Mesothelial cell of epicardium (in vitro differentiated cells): ENCODE data around the gene SLC46A1. TPM values are rescaled to one million over a fixed set of nuclear protein-coding genes. Genes with fewer than 3 reads are reported as not detected.

Experiments used
- DNase-seq, 2 experiments: peaks; one replicate each; pipeline ENCODE4 v3.0.0; 2021; ENCODE audit warnings: low spot score in 2 of 2; ENCODE audit not compliant: unreplicated experiment in 2 of 2
- H3K27ac Mint-ChIP-seq: 2 replicates; pipeline ENCODE4 v1.8.0; 2021; ENCODE audit warnings: mixed read lengths
- H3K27me3 Mint-ChIP-seq: 2 replicates; pipeline ENCODE4 v1.8.0; 2021; ENCODE audit warnings: low read depth, mixed read lengths
- H3K36me3 Mint-ChIP-seq: 2 replicates; pipeline ENCODE4 v1.8.0; 2021; ENCODE audit warnings: mixed read lengths
- H3K4me1 Mint-ChIP-seq: 2 replicates; pipeline ENCODE4 v1.8.0; 2021; ENCODE audit warnings: mixed read lengths
- H3K4me3 Mint-ChIP-seq: 2 replicates; pipeline ENCODE4 v1.8.0; 2021; ENCODE audit warnings: mild to moderate bottlenecking, moderate library complexity, mixed read lengths
- H3K9me3 Mint-ChIP-seq: 2 replicates; pipeline ENCODE4 v1.8.0; 2021; ENCODE audit warnings: mixed read lengths
- CTCF ChIP-seq: fragments of 200-600 bp; sonication (generic); IDR thresholded peaks from one replicate; pipeline ENCODE4 v1.5.0; 2021; ENCODE audit warnings: antibody characterized with exemption; ENCODE audit not compliant: unreplicated experiment
- total RNA-seq: library from RNA; stranded (reverse); gene quantifications from 3 replicates; pipeline ENCODE4 v1.2.1, GENCODE V29; 2021

SLC46A1 gene
- total RNA-seq, 1 donor from 2014 or later = 13.3 TPM

GRCh38 chr17:28379814-28380801 lies 25.9 kb downstream of the SLC46A1 start:
- H3K4me3 Mint-ChIP-seq = no peak overlapping the region
- no peak for DNase-seq
- H3K9me3 Mint-ChIP-seq = no peaks in the 10 kb centered on the region
- peaks cover 4% of the 10 kb centered on the region for H3K36me3 Mint-ChIP-seq
- TF ChIP-seq CTCF = no peak
- peaks cover 9% of the 10 kb centered on the region for H3K4me1 Mint-ChIP-seq
- peaks cover 65% of the 10 kb centered on the region for H3K27me3 Mint-ChIP-seq
- no peak overlapping the region for H3K27ac Mint-ChIP-seq

GRCh38 chr17:28372945-28373274 lies 33.1 kb downstream of the SLC46A1 start:
- Mint-ChIP-seq H3K27me3 (peaks cover 30% of the 10 kb centered on the region), H3K4me1 (peaks cover 13% of the 10 kb centered on the region), H3K4me3 (peak overlapping the region; percentile 57), H3K9me3 (no peaks in the 10 kb centered on the region), H3K36me3 (no peaks in the 10 kb centered on the region), H3K27ac (no peak overlapping the region)
- DNase-seq = no peak
- TF ChIP-seq CTCF = no peak

GRCh38 chr17:28372203-28372944 lies 33.6 kb downstream of the SLC46A1 start:
- Mint-ChIP-seq H3K36me3 (no peaks in the 10 kb centered on the region), H3K4me1 (peaks cover 13% of the 10 kb centered on the region), H3K9me3 (no peaks in the 10 kb centered on the region), H3K4me3 (peak overlapping the region; percentile 57), H3K27me3 (peaks cover 30% of the 10 kb centered on the region), H3K27ac (no peak overlapping the region)
- no peak for DNase-seq
- TF ChIP-seq CTCF = no peak

GRCh38 chr17:28371245-28372202 lies 34.5 kb downstream of the SLC46A1 start, which contains the start of gene SARM1:
Gene SARM1, plus strand, starts transcription at chr17:28371694. Its CDS starts 339 bp downstream, at chr17:28372033.
- Mint-ChIP-seq H3K36me3 (no peaks in the 10 kb centered on the region), H3K27me3 (peaks cover 30% of the 10 kb centered on the region), H3K4me3 (peak within 1 kb of the TSS; percentile 77), H3K9me3 (no peaks in the 10 kb centered on the region), H3K4me1 (peaks cover 13% of the 10 kb centered on the region), H3K27ac (peak within 1 kb of the TSS; percentile 77)
- TF ChIP-seq CTCF = no peak
- DNase-seq = peak; percentile 84 to 87

- no peaks in the 10 kb centered on the region for H3K36me3 Mint-ChIP-seq
- no peak for DNase-seq
- peaks cover 13% of the 10 kb centered on the region for H3K4me1 Mint-ChIP-seq
- no peak for TF ChIP-seq CTCF
- peak overlapping the region; percentile 77 for H3K27ac Mint-ChIP-seq
- H3K4me3 Mint-ChIP-seq = peak overlapping the region; percentile 77
- no peaks in the 10 kb centered on the region for H3K9me3 Mint-ChIP-seq
- peaks cover 27% of the 10 kb centered on the region for H3K27me3 Mint-ChIP-seq
Measured at GRCh38 chr17:28370744-28371103, 35.3 kb downstream of the SLC46A1 start.
